Prostate gland (tissue), 2 donors: ENCODE data around the gene APOC1.

ENCODE experiments used
- CTCF ChIP-seq, 4 experiments: fragments of 200-600 bp in 2 of 4; fragments of 450-650 bp in 2 of 4; sonication (generic) in 2 of 4; IDR thresholded peaks; 1 replicate in 3 of 4; 2 replicates in 1 of 4; pipeline ENCODE4 v1.5.1; 2016 to 2019; ENCODE audit warnings: antibody characterized with exemption in 4 of 4, mild to moderate bottlenecking in 2 of 4, moderate library complexity in 2 of 4
- POLR2A ChIP-seq: fragments of 450-650 bp; IDR thresholded peaks from one replicate; pipeline ENCODE4 v1.6.1; 2016; ENCODE audit warnings: antibody characterized with exemption, mild to moderate bottlenecking

GRCh38 chr19:44957526-44957925, 43.1 kb downstream of the APOC1 start:
- TF ChIP-seq CTCF (IDR thresholded peaks at IDR 0.05) (no peak), POLR2A (no peak)
